ENCODE data around the gene TNFRSF8. TPM values are rescaled to one million over a fixed set of nuclear protein-coding genes. Genes with fewer than 3 reads are reported as not detected.

The TNFRSF8 gene
- total and polyA plus RNA-seq, 12 donors = 0.17 to 0.61 (median 0.42) TPM; not detected in 1

DNA sequence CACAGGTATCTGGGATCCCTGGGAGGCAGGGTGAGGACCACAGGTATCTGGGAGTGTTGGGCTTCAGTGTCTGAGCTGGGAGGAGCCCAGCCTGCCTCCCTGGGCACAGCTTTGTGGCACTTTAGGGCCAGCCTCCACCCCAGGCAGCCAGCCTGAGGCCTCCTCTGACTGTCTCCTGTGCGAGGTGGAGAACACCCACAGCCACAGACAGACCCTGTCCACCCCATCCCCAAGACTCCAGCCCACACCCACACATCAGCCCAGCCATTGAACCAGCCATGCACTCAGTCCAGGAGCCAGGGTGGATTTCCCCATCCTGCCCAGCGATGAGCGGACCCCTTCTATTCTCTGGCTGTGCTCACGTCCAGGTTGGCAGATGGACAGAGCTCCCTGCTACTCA is 81.9 kb downstream of the TNFRSF8 start:
- Histone ChIP-seq H3K36me3 (replicated peaks in 1 of 2) (no peaks in the 10 kb centered on the region), H3K27me3 (no peaks in the 10 kb centered on the region), H3K9me3 (replicated peaks in 1 of 3) (no peaks in the 10 kb centered on the region), H3K4me1 (replicated peaks in 1 of 2) (peaks cover 3 to 23% of the 10 kb centered on the region in 2 donors), H3K27ac (no peak overlapping the region), H3K4me3 (no peak overlapping the region)
- 89 to 96% (median 94%) methylated on average over 3 to 4 of the region's 4 CpGs for WGBS, 4 donors
- DNase-seq = no peak
- intact Hi-C loops (cut with DNase I) = no loop called here
- no peak for TF ChIP-seq POLR2A (IDR thresholded peaks at IDR 0.05)
- TF ChIP-seq, protein P1, sequence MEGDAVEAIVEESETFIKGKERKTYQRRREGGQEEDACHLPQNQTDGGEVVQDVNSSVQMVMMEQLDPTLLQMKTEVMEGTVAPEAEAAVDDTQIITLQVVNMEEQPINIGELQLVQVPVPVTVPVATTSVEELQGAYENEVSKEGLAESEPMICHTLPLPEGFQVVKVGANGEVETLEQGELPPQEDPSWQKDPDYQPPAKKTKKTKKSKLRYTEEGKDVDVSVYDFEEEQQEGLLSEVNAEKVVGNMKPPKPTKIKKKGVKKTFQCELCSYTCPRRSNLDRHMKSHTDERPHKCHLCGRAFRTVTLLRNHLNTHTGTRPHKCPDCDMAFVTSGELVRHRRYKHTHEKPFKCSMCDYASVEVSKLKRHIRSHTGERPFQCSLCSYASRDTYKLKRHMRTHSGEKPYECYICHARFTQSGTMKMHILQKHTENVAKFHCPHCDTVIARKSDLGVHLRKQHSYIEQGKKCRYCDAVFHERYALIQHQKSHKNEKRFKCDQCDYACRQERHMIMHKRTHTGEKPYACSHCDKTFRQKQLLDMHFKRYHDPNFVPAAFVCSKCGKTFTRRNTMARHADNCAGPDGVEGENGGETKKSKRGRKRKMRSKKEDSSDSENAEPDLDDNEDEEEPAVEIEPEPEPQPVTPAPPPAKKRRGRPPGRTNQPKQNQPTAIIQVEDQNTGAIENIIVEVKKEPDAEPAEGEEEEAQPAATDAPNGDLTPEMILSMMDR (IDR thresholded peaks at IDR 0.05) = no peak

DNA sequence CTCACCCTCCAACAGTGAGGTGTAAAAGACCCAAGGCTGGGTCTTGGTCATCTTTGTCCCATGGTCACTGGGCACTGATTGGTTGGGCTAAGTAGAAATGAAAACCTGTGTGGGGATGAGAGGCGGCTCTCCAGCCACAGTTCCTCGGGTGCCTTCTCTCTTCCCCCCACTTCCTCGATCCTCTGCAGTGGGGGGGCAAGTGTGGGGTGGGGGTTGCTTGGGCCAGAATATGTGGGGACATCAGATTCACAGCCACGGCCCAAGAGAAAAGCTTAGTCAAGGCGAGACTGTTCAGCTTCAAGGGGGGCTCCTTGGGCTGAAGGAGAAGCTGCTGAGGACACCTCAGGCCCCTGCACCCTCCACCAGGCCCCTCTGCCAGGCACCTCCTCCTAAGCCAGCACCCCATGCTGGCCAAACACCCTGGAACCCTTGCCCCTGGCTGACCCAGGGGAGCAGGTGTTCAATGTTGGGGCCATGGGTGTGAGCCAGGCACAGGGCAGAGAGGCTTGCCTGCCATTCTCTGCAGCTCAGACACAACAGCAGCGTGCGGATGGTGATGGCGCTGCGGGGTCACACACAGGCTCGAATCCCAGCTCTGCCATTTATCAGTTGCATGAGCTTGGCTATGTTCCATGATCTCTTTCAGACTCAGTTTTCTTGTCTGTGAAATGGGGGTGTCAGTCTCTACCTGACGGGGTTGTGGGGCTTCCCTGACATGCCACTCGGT is 82.7 kb downstream of the TNFRSF8 start:
- DNase-seq = no peak
- whole genome bisulfite sequencing, 4 donors = 86 to 95% (median 90%) methylated on average over 7 to 12 of the region's 12 CpGs
- TF ChIP-seq POLR2A (IDR thresholded peaks at IDR 0.05) = no peak
- TF ChIP-seq, protein P1 (IDR thresholded peaks at IDR 0.05) = no peak
- intact Hi-C loops (cut with DNase I) = no loop called here
- no peak overlapping the region for H3K27ac ChIP-seq
- H3K27me3 ChIP-seq = no peaks in the 10 kb centered on the region
- H3K4me1 ChIP-seq (replicated peaks in 1 of 2) = peaks cover 3 to 23% of the 10 kb centered on the region in 2 donors
- no peaks in the 10 kb centered on the region for H3K36me3 ChIP-seq (replicated peaks in 1 of 2)
- no peaks in the 10 kb centered on the region for H3K9me3 ChIP-seq (replicated peaks in 1 of 3)
- H3K4me3 ChIP-seq = no peak overlapping the region

DNA sequence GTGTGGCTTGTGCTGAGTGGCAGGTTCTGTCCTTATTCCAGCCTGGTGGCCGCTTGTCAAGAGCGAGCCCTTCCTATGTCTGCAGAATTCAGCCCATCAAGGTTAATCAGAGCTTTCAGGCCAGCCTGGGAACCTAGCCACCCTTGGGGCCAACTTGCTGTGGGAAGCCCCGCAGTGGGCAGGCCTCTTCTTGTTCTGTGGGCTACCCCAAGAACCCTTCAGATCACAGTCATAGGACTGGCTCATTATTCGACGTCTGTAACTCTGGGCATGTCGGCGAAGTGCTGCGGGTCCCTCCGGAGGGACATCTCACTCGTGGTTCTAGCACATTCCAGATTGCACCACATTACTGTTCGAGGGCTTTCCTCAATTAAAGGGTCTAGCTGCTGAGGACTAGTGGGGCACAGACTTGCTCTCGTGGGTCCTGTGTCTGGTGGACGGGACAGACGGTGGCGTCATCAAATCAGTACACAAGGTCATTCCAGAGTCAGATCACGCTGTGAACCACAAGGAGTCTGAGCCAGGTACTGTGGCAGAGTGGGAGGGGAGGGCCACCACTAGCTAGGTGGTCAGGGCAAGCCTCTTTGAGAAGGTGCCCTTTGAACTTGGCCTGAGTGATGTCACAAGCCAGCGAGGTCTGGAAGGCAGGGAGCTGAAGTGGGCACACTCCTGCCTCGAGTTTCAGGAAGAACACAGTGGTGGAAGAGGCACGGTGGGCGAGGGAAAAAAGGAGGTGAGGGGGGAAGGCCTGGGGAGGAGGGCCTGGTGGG is 83.4 kb downstream of the TNFRSF8 start:
- H3K4me3 ChIP-seq = no peak overlapping the region
- H3K4me1 ChIP-seq (replicated peaks in 1 of 2) = peaks cover 3 to 23% of the 10 kb centered on the region in 2 donors
- TF ChIP-seq POLR2A (IDR thresholded peaks at IDR 0.05) = no peak
- TF ChIP-seq, protein P1 (IDR thresholded peaks at IDR 0.05) = no peak
- WGBS, 4 donors = 78 to 87% (median 83%) methylated on average over 11 to 20 of the region's 20 CpGs
- H3K9me3 ChIP-seq (replicated peaks in 1 of 3) = no peaks in the 10 kb centered on the region
- no peak for DNase-seq
- intact Hi-C loops (cut with DNase I) = no loop called here
- no peaks in the 10 kb centered on the region for H3K27me3 ChIP-seq
- H3K27ac ChIP-seq = peak overlapping the region in 2 of 5 donors; percentile 57 to 66
- H3K36me3 ChIP-seq (replicated peaks in 1 of 2) = no peaks in the 10 kb centered on the region

DNA sequence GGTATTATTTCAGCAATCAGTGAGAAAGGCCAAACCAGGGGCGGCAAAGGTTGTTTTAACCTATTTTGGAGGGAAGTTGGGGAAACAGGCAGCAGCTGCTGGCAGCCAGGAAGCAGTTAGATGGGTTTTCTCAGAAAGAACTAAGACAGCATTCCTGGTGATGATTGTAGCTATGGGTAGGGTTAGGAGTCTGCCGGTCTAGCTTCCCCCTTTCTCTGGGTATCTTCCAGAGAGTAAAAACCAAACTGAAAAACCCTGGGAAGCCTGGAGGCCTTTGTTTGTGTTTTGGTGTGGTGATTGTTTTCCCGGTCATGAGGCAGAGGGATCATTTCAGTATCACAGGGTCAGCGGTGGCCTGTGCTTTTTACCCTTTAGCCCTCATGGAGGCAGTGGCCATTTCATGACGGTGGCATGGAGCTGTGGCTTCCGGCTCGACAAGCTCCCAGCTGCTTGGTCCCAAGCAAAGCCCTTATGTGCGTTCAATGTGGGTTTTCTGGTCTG is 84.1 kb downstream of the TNFRSF8 start:
- no peaks in the 10 kb centered on the region for H3K36me3 ChIP-seq (replicated peaks in 1 of 2)
- DNase-seq = no peak
- intact Hi-C loops (cut with DNase I) = no loop called here
- H3K27ac ChIP-seq = peak overlapping the region in 2 of 5 donors; percentile 57 to 66
- no peak overlapping the region for H3K4me3 ChIP-seq
- H3K9me3 ChIP-seq (replicated peaks in 1 of 3) = no peaks in the 10 kb centered on the region
- H3K4me1 ChIP-seq (replicated peaks in 1 of 2) = peaks cover 3 to 23% of the 10 kb centered on the region in 2 donors
- WGBS, 4 donors = 79 to 81% (median 80%) methylated on average over 4 to 8 of the region's 8 CpGs
- no peaks in the 10 kb centered on the region for H3K27me3 ChIP-seq
- TF ChIP-seq POLR2A (IDR thresholded peaks at IDR 0.05) = no peak
- TF ChIP-seq, protein P1 (IDR thresholded peaks at IDR 0.05) = no peak

All from adrenal gland (tissue), 12 donors.